ENCODE measurements around the gene FGA. TPM values are rescaled to one million over a fixed set of nuclear protein-coding genes. Genes with fewer than 3 reads are reported as not detected.

Gene FGA
- polyA plus RNA-seq, 1 of the 3 experiments (the other 2 are of a cell fraction), result not detected

GRCh38 chr4:154589296-154590197, 995 bp downstream of the FGA start:
- Histone ChIP-seq H2AFZ (ENCODE audit: low read depth) (no peak overlapping the region), H3K27ac (ENCODE audit: low read depth in 2 of 2, low read length in 1 of 2) (no peak overlapping the region), H3K79me2 (ENCODE audit: insufficient read depth) (no peaks in the 10 kb centered on the region), H3F3A (replicated peaks; ENCODE audit: insufficient read depth) (no peaks in the 10 kb centered on the region), H3K4me2 (no peak overlapping the region), H3K9me2 (no peaks in the 10 kb centered on the region), H4K20me1 (ENCODE audit: insufficient read depth) (no peaks in the 10 kb centered on the region), H3K9me3 (no peaks in the 10 kb centered on the region), H3K4me1 (ENCODE audit: control insufficient read depth in 1 of 2, insufficient read depth in 2 of 2, low read depth in 1 of 2, low read length in 1 of 2) (no peaks in the 10 kb centered on the region), H3K9ac (no peak overlapping the region), H3K36me3 (replicated peaks in 1 of 2; ENCODE audit: control insufficient read depth in 1 of 2, insufficient read depth in 2 of 2, low read length in 1 of 2) (no peaks in the 10 kb centered on the region), H3K27me3 (ENCODE audit: insufficient read depth) (peaks cover 17% of the 10 kb centered on the region), H3K4me3 (ENCODE audit: low read depth in 2 of 2, low read length in 1 of 2) (no peak overlapping the region)
- WGBS (ENCODE audit: low lambda C conversion rate), result 3% methylated on average over 7 of the region's 7 CpGs
- ChIA-PET POLR2A (no interaction called here), CTCF (interaction anchor here (1.1 kb wide), 1 partner anchor 34 kb away, joined by 3 read pairs; no protein-coding TSS in a partner anchor)
- TF ChIP-seq ZBTB33 (IDR thresholded peaks at IDR 0.05; ENCODE audit: borderline replicate concordance, low read depth) (no peak), TAF1 (IDR thresholded peaks at IDR 0.05; ENCODE audit: borderline replicate concordance, low read depth, low read length) (no peak), YY1 (IDR thresholded peaks at IDR 0.05; ENCODE audit: low read depth) (no peak), RAD21 (IDR thresholded peaks at IDR 0.05; ENCODE audit: low read length) (no peak), EP300 (IDR thresholded peaks at IDR 0.05; ENCODE audit: borderline replicate concordance in 1 of 2, low read depth in 1 of 2, low read length in 1 of 2) (no peak), RCOR1 (IDR thresholded peaks at IDR 0.05; ENCODE audit: low read length) (no peak), ELF1 (IDR thresholded peaks at IDR 0.05) (no peak), JUND (IDR thresholded peaks at IDR 0.05) (no peak), MXI1 (IDR thresholded peaks at IDR 0.05; ENCODE audit: low read depth, low read length) (no peak), MAX (IDR thresholded peaks at IDR 0.05; ENCODE audit: low read depth) (no peak), GATA2 (CRISPR knock-in tag; IDR thresholded peaks at IDR 0.05) (no peak), NFIC (IDR thresholded peaks at IDR 0.05; ENCODE audit: borderline replicate concordance) (no peak)
- TF ChIP-seq, protein P1, sequence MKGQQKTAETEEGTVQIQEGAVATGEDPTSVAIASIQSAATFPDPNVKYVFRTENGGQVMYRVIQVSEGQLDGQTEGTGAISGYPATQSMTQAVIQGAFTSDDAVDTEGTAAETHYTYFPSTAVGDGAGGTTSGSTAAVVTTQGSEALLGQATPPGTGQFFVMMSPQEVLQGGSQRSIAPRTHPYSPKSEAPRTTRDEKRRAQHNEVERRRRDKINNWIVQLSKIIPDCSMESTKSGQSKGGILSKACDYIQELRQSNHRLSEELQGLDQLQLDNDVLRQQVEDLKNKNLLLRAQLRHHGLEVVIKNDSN (IDR thresholded peaks at IDR 0.05; ENCODE audit: borderline replicate concordance, low read depth), result no peak
- TF ChIP-seq, protein P2, sequence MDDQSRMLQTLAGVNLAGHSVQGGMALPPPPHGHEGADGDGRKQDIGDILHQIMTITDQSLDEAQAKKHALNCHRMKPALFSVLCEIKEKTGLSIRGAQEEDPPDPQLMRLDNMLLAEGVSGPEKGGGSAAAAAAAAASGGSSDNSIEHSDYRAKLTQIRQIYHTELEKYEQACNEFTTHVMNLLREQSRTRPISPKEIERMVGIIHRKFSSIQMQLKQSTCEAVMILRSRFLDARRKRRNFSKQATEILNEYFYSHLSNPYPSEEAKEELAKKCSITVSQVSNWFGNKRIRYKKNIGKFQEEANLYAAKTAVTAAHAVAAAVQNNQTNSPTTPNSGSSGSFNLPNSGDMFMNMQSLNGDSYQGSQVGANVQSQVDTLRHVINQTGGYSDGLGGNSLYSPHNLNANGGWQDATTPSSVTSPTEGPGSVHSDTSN (IDR thresholded peaks at IDR 0.05), result no peak
- no peak for DNase-seq
